H1 (cell line): Measurements from ENCODE around the gene PPP1R12B. TPM values are rescaled to one million over a fixed set of nuclear protein-coding genes. Genes with fewer than 3 reads are reported as not detected.

ENCODE experiments used
- CTCF ChIA-PET: fragments of 300-600 bp; sonication (Branson Sonifier 250); formaldehyde crosslinking; loops from one replicate; lab custom pipeline; 2021; ENCODE audit not compliant: partially characterized antibody; lab: Charles Lee
- POLR2A ChIA-PET: fragments of 300-600 bp; sonication (Branson Sonifier 250); formaldehyde crosslinking; loops from one replicate; lab custom pipeline; 2021; ENCODE audit warnings: inconsistent platforms; ENCODE audit not compliant: partially characterized antibody; lab: Charles Lee
- DNase-seq, 2 experiments: peaks; one replicate each; pipeline versions ENCODE4 v3.0.0 to v3.0.0-alpha.2; 2010 to 2022; ENCODE audit warnings: low spot score in 2 of 2, low read depth in 1 of 2, mixed read lengths in 1 of 2
- FAIRE-seq: peaks from 2 replicates; lab custom pipeline; 2011; peaks lifted over from hg19 to GRCh38; lab: Jason Lieb, UNC
- H2AFZ ChIP-seq: 2 replicates; pipeline ENCODE4 v1.8.1; 2012; ENCODE audit warnings: low read length, inconsistent platforms
- H2AK5ac ChIP-seq: 2 replicates; pipeline ENCODE4 v1.6.1; 2013; ENCODE audit warnings: low read depth, low read length
- H2BK120ac ChIP-seq: replicated peaks from 2 replicates; pipeline ENCODE3; 2013; ENCODE audit warnings: low read depth, low read length, inconsistent platforms
- H2BK12ac ChIP-seq: 2 replicates; pipeline ENCODE4 v1.6.1; 2013; ENCODE audit warnings: low read depth, low read length
- H2BK15ac ChIP-seq: 2 replicates; pipeline ENCODE4 v1.6.1; 2013; ENCODE audit warnings: low read length
- H2BK20ac ChIP-seq: 2 replicates; pipeline ENCODE4 v1.6.1; 2013; ENCODE audit warnings: low read length
- H2BK5ac ChIP-seq: 2 replicates; pipeline ENCODE4 v1.6.1; 2013; ENCODE audit warnings: low read depth, low read length
- H3K14ac ChIP-seq: 2 replicates; pipeline ENCODE4 v1.6.1; 2013; ENCODE audit warnings: inconsistent platforms; ENCODE audit not compliant: insufficient read length
- H3K18ac ChIP-seq: 2 replicates; pipeline ENCODE4 v1.6.1; 2013; ENCODE audit warnings: low read length; ENCODE audit errors: extremely low read depth
- H3K23ac ChIP-seq: 2 replicates; pipeline ENCODE4 v1.6.1; 2013; ENCODE audit warnings: inconsistent platforms; ENCODE audit not compliant: insufficient read length
- H3K23me2 ChIP-seq: 2 replicates; pipeline ENCODE4 v1.6.1; 2013; ENCODE audit warnings: low read depth, low read length
- H3K27ac ChIP-seq: 2 replicates; pipeline ENCODE4 v1.6.1; 2011; ENCODE audit warnings: low read depth, low read length, inconsistent platforms
- H3K27me3 ChIP-seq, 4 experiments: replicated peaks in 1 of 4; 1 replicate in 1 of 4; 2 replicates in 3 of 4; pipeline versions ENCODE4 v1.6.1 to v1.8.1; 2011 to 2013; ENCODE audit warnings: low read length in 3 of 4, mild to moderate bottlenecking in 3 of 4, inconsistent platforms in 2 of 4, mixed read lengths in 2 of 4, moderate library complexity in 1 of 4; ENCODE audit not compliant: control insufficient read depth in 3 of 4, insufficient read depth in 3 of 4; ENCODE audit errors: extremely low read depth in 1 of 4
- H3K36me3 ChIP-seq, 4 experiments: 2 replicates each; pipeline versions ENCODE4 v1.6.1 to v1.8.1; 2011 to 2013; ENCODE audit warnings: mild to moderate bottlenecking in 4 of 4, low read length in 3 of 4, moderate library complexity in 2 of 4, control low read depth in 1 of 4, inconsistent platforms in 1 of 4; ENCODE audit not compliant: insufficient read depth in 4 of 4, control insufficient read depth in 2 of 4
- H3K4ac ChIP-seq: replicated peaks from 2 replicates; pipeline ENCODE3; 2013; ENCODE audit warnings: low read length, low read depth, mixed read lengths, inconsistent platforms; ENCODE audit not compliant: insufficient read length
- H3K4me1 ChIP-seq, 4 experiments: replicated peaks in 1 of 4; 1 replicate in 1 of 4; 2 replicates in 3 of 4; pipeline versions ENCODE4 v1.6.1 to v1.8.1; 2011 to 2013; ENCODE audit warnings: low read length in 3 of 4, inconsistent platforms in 2 of 4, mixed read lengths in 1 of 4; ENCODE audit not compliant: insufficient read depth in 4 of 4, control insufficient read depth in 3 of 4
- H3K4me2 ChIP-seq, 2 experiments: 2 replicates each; pipeline versions ENCODE4 v1.6.1 to v1.8.1; 2011 to 2013; ENCODE audit warnings: low read depth in 2 of 2, low read length in 2 of 2, control low read depth in 1 of 2, inconsistent platforms in 1 of 2, mild to moderate bottlenecking in 1 of 2; ENCODE audit not compliant: insufficient read depth in 1 of 2
- H3K4me3 ChIP-seq, 4 experiments: fragments of 200-600, 300-600 bp in 1 of 4; sonication (generic), shearing (Covaris generic), sonication (Bioruptor Twin) in 1 of 4; 2 replicates each; pipeline versions ENCODE4 v1.5.1 to v1.8.1; 2011 to 2016; ENCODE audit warnings: low read length in 4 of 4, low read depth in 3 of 4, control low read depth in 2 of 4, inconsistent platforms in 2 of 4, mild to moderate bottlenecking in 2 of 4, mixed read lengths in 1 of 4, moderate library complexity in 1 of 4; ENCODE audit not compliant: insufficient read depth in 2 of 4; ENCODE audit errors: extremely low read depth in 1 of 4
- H3K56ac ChIP-seq: replicated peaks from 2 replicates; pipeline ENCODE3; 2013; ENCODE audit warnings: low read depth, mild to moderate bottlenecking, mixed read lengths, low read length, inconsistent platforms; ENCODE audit not compliant: insufficient read length
- H3K79me1 ChIP-seq: 2 replicates; pipeline ENCODE4 v1.6.1; 2013; ENCODE audit warnings: low read depth, low read length, control low read depth
- H3K79me2 ChIP-seq, 2 experiments: 2 replicates each; pipeline versions ENCODE4 v1.6.1 to v1.8.1; 2012 to 2013; ENCODE audit warnings: low read length in 2 of 2, mild to moderate bottlenecking in 2 of 2, inconsistent platforms in 1 of 2; ENCODE audit not compliant: insufficient read depth in 2 of 2, control insufficient read depth in 1 of 2
- H3K9ac ChIP-seq, 4 experiments: replicated peaks in 1 of 4; 1 replicate in 1 of 4; 2 replicates in 3 of 4; pipeline versions ENCODE4 v1.6.1 to v1.8.1; 2011 to 2013; ENCODE audit warnings: low read depth in 3 of 4, low read length in 3 of 4, control low read depth in 2 of 4, mild to moderate bottlenecking in 2 of 4, moderate library complexity in 2 of 4, inconsistent platforms in 1 of 4; ENCODE audit errors: extremely low read depth in 1 of 4
- H3K9me3 ChIP-seq, 2 experiments: 2 replicates each; pipeline versions ENCODE4 v1.6.1 to v1.8.1; 2012 to 2013; ENCODE audit warnings: mild to moderate bottlenecking in 2 of 2, moderate library complexity in 2 of 2, control low read depth in 1 of 2, inconsistent platforms in 1 of 2, low read depth in 1 of 2, low read length in 1 of 2, mixed read lengths in 1 of 2; ENCODE audit not compliant: insufficient read depth in 2 of 2
- H4K20me1 ChIP-seq, 2 experiments: replicated peaks in 1 of 2; 2 replicates each; pipeline versions ENCODE3 to v1.8.1; 2011 to 2013; ENCODE audit warnings: inconsistent platforms in 2 of 2, low read length in 2 of 2, mild to moderate bottlenecking in 1 of 2; ENCODE audit not compliant: insufficient read depth in 2 of 2, control insufficient read depth in 1 of 2
- H4K5ac ChIP-seq: 2 replicates; pipeline ENCODE4 v1.6.1; 2013; ENCODE audit warnings: low read length, low read depth, mixed read lengths, inconsistent platforms; ENCODE audit not compliant: insufficient read length
- H4K8ac ChIP-seq: 2 replicates; pipeline ENCODE4 v1.8.0; 2013; ENCODE audit warnings: mild to moderate bottlenecking, moderate library complexity, low read length, inconsistent platforms; ENCODE audit not compliant: insufficient read depth; ENCODE audit errors: extremely low read depth
- H4K91ac ChIP-seq: replicated peaks from 2 replicates; pipeline ENCODE3; 2013; ENCODE audit warnings: low read length, mixed read lengths, inconsistent platforms; ENCODE audit not compliant: insufficient read length
- CBX5 ChIP-seq: fragments of 300-800, 300-1000 bp; sonication (generic); IDR thresholded peaks from 2 replicates; pipeline ENCODE4 v1.7.1; 2016; ENCODE audit warnings: antibody characterized with exemption, low read length, low read depth
- CTBP2 ChIP-seq: IDR thresholded peaks from 2 replicates; pipeline ENCODE4 v1.7.0; 2011; ENCODE audit warnings: borderline replicate concordance, mild to moderate bottlenecking, moderate library complexity, mixed read lengths, low read length; ENCODE audit not compliant: insufficient read depth, insufficient read length
- EP300 ChIP-seq, 2 experiments: IDR thresholded peaks; 1 replicate in 1 of 2; 2 replicates in 1 of 2; pipeline ENCODE4 v1.6.1; 2011 to 2012; ENCODE audit warnings: low read depth in 2 of 2, low read length in 2 of 2, mild to moderate bottlenecking in 2 of 2, borderline replicate concordance in 1 of 2, inconsistent platforms in 1 of 2, moderate library complexity in 1 of 2
- GABPA ChIP-seq: IDR thresholded peaks from 2 replicates; pipeline ENCODE4 v1.6.1; 2011; ENCODE audit warnings: mild to moderate bottlenecking, low read length, moderate library complexity, borderline replicate concordance; ENCODE audit not compliant: insufficient read depth
- JUN ChIP-seq: IDR thresholded peaks from 2 replicates; pipeline ENCODE4 v1.6.1; 2011; ENCODE audit warnings: low read depth, mild to moderate bottlenecking, improper control_type of control experiment, low read length
- RAD21 ChIP-seq, 2 experiments: IDR thresholded peaks in 1 of 2; conservative IDR thresholded peaks in 1 of 2; 2 replicates each; pipeline ENCODE4 v1.6.1; 2011; ENCODE audit warnings: low read depth in 2 of 2, low read length in 2 of 2, improper control_type of control experiment in 1 of 2, inconsistent platforms in 1 of 2, mild to moderate bottlenecking in 1 of 2, moderate library complexity in 1 of 2
- SIX5 ChIP-seq: IDR thresholded peaks from 2 replicates; pipeline ENCODE4 v1.6.1; 2011; ENCODE audit warnings: mild to moderate bottlenecking, low read depth, low read length
- SP2 ChIP-seq: IDR thresholded peaks from 2 replicates; pipeline ENCODE4 v1.6.1; 2012; ENCODE audit warnings: mild to moderate bottlenecking, low read length, inconsistent platforms
- SRF ChIP-seq: IDR thresholded peaks from 2 replicates; pipeline ENCODE4 v1.6.1; 2011; ENCODE audit warnings: mild to moderate bottlenecking, low read depth, low read length, moderate library complexity
- TAF7 ChIP-seq: optimal IDR thresholded peaks from 2 replicates; pipeline ENCODE3; 2011; ENCODE audit warnings: low read depth, mild to moderate bottlenecking, inconsistent platforms, low read length, moderate library complexity, borderline replicate concordance
- TCF12 ChIP-seq: IDR thresholded peaks from 2 replicates; pipeline ENCODE4 v1.6.1; 2011; ENCODE audit warnings: low read depth, mild to moderate bottlenecking, low read length
- WGBS, 2 experiments: shearing (Covaris generic) in 1 of 2; methylation state at CpG; one replicate each; pipeline versions ENCODE4 v1.1.6 to v1.1.7; 2013 to 2015; ENCODE audit warnings: low lambda C conversion rate in 2 of 2, mixed read lengths in 2 of 2, inconsistent platforms in 1 of 2, low coverage in 1 of 2, missing lambda C conversion rate in 1 of 2; ENCODE audit not compliant: insufficient replicate concordance in 2 of 2, insufficient coverage in 1 of 2, insufficient read length in 1 of 2; ENCODE audit errors: extremely low coverage in 1 of 2, missing lambda C conversion rate in 1 of 2; 5-methylcytosine and 5-hydroxymethylcytosine counted together
- polyA plus RNA-seq, 7 experiments: library from polyadenylated mRNA; depleted of rRNA in 3 of 7; stranded (reverse) in 5 of 7; unstranded in 2 of 7; fragments of >200 nt in 5 of 7; fragments of 200-250 nt in 2 of 7; gene quantifications; 1 replicate in 5 of 7; 2 replicates in 1 of 7; 4 replicates in 1 of 7; pipeline versions ENCODE4 v1.2.1 to v1.2.3, GENCODE V29; 2011 to 2013; ENCODE audit warnings: missing spikeins in 2 of 7, mixed read lengths in 2 of 7
- total RNA-seq: library from RNA; stranded (reverse); fragmentation: NEBNext Ultra II Directional; extraction: Animal tissue kit (Norgen Biotek cat#: 25700); gene quantifications from 2 replicates; pipeline ENCODE4 v1.2.1, GENCODE V29; 2021
- TF ChIP-seq, protein P1 (sequence below): IDR thresholded peaks from 2 replicates; pipeline ENCODE4 v1.6.1; 2012; ENCODE audit warnings: low read length, inconsistent platforms

Gene PPP1R12B
- total and polyA plus RNA-seq, 2 of the 8 experiments (the other 6 are each of a cell fraction or from before 2014, with no cell fraction given): 7.9 to 18.7 TPM

GRCh38 chr1:202579806-202580205, 231.3 kb downstream of the PPP1R12B start:
- Histone ChIP-seq H2AFZ (no peak overlapping the region), H3K23ac (no peak overlapping the region), H4K91ac (no peak overlapping the region), H4K20me1 (no peaks in the 10 kb centered on the region), H3K14ac (no peak overlapping the region), H3K9me3 (no peaks in the 10 kb centered on the region), H3K4ac (no peak overlapping the region), H2BK12ac (no peak overlapping the region), H3K4me3 (no peak overlapping the region), H3K23me2 (no peaks in the 10 kb centered on the region), H3K27ac (no peak overlapping the region), H2BK120ac (no peak overlapping the region), H4K5ac (no peak overlapping the region), H3K9ac (no peak overlapping the region), H3K27me3 (no peaks in the 10 kb centered on the region), H3K56ac (no peak overlapping the region), H2BK5ac (no peak overlapping the region), H2BK15ac (no peak overlapping the region), H4K8ac (no peak overlapping the region), H3K4me1 (peaks cover 0 to 27% (median 19%) of the 10 kb centered on the region in 4 experiments; a peak in 6 of 7 replicates), H2AK5ac (no peak overlapping the region), H3K18ac (no peak overlapping the region), H2BK20ac (no peak overlapping the region), H3K36me3 (no peaks in the 10 kb centered on the region; a peak in 1 of 8 replicates), H3K4me2 (no peak overlapping the region), H3K79me1 (no peaks in the 10 kb centered on the region), H3K79me2 (no peaks in the 10 kb centered on the region)
- DNase-seq (no peak), FAIRE-seq (no peak)
- CTCF ChIA-PET: interaction anchor here (0.7 to 3.3 kb wide), 4 partner anchors 8 to 20 kb away, joined by 4 to 22 read pairs (median 9); no protein-coding TSS in a partner anchor
- POLR2A ChIA-PET: interaction anchor here (0.7 kb wide), 1 partner anchor 11 kb away, joined by 3 read pairs; no protein-coding TSS in a partner anchor
- 93% methylated on average over 2 of the region's 2 CpGs; no CpG with 5 or more reads in 1 of the 2 experiments for WGBS, 2 experiments
- no peak for TF ChIP-seq RAD21 (IDR thresholded peaks at IDR 0.05 in 1 of 2, conservative IDR thresholded peaks at IDR 0.05 in 1 of 2; ENCODE audit: low read depth in 2 of 2, low read length in 2 of 2)
- no peak for TF ChIP-seq EP300 (IDR thresholded peaks at IDR 0.05; ENCODE audit: borderline replicate concordance in 1 of 2, low read depth in 2 of 2, low read length in 2 of 2)
- TF ChIP-seq CTBP2: no peak
- TF ChIP-seq TAF7: no peak
- TF ChIP-seq SP2: no peak
- TF ChIP-seq, protein P1, sequence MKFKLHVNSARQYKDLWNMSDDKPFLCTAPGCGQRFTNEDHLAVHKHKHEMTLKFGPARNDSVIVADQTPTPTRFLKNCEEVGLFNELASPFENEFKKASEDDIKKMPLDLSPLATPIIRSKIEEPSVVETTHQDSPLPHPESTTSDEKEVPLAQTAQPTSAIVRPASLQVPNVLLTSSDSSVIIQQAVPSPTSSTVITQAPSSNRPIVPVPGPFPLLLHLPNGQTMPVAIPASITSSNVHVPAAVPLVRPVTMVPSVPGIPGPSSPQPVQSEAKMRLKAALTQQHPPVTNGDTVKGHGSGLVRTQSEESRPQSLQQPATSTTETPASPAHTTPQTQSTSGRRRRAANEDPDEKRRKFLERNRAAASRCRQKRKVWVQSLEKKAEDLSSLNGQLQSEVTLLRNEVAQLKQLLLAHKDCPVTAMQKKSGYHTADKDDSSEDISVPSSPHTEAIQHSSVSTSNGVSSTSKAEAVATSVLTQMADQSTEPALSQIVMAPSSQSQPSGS: no peak
- TF ChIP-seq CBX5: no peak
- TF ChIP-seq SRF: no peak
- TF ChIP-seq TCF12: no peak
- no peak for TF ChIP-seq GABPA
- TF ChIP-seq SIX5: no peak
- no peak for TF ChIP-seq JUN
